HG03457 (cell line): ENCODE results near the gene TAF5L.
"Not testable (repeated sequence)": the region's sequence is repeated elsewhere in the genome, so short reads cannot be mapped to it uniquely, and the experiment has no call there.

ENCODE experiments used
- ATAC-seq: cut with Tn5 transposase; IDR thresholded peaks from one replicate; pipeline ENCODE4 v1.9.1; 2021; ENCODE audit warnings: moderate number of reproducible peaks; ENCODE audit not compliant: unreplicated experiment

Gene TAF5L

DNA sequence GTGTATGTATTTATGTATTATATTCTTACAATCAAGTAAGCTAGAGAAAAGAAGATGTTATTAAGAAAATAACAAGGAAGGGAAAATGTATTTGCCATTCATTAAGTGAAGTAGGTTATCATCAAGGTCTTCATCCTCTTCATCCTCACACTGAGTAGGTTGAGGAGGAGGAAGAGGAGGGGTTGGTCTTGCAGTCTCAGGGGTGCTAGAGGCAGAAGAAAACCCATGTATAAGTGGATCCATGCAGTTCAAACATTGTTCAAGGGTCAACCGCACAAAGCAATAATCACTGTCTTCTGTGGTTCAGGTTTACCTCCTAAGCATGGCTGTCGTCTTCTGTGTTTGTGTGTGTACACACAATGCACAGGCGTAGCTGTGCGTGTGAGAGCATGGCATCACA lies 17.0 kb upstream of the TAF5L start:
- ATAC-seq, result no peak

DNA sequence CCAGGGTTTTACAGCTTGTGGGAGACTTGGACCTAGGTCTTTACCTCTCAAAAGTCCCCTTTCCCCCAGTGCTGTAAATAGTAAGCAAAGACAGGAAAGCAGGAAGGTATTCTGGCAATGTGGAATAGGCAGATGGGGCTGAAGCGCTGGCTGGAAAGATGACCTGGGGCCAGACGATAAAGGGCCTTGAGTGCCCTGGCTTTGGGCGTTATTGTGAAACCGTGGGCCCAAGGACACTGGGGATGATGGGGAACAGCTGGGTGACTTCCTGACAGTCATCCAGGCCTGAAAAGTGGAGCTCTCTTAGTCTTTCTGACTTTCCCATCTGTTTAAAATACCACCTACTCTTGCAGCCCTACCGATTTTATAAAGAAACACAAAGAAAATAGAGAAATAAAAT lies 16.5 kb upstream of the TAF5L start:
- no peak for ATAC-seq

DNA sequence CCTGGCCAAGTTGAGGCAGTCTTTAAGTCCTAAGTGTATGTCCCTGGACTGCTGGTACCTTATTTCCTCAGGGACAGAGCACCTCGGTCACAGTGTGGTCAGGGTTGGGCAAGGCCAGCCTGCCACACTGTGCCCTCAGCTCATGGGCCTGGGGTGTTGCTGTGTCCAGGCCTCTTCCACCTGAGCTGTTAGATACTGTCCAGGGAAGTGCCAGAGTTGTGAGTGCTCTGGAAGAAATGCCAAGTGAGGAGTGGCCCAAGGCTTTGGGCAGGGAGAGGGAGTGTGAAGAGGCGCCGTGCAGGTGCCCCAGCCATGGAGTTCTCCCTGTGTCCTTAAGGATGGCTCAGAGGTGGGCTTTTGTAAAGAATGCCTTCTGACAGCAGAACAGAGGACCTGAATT lies 15.4 kb upstream of the TAF5L start:
- no peak for ATAC-seq

DNA sequence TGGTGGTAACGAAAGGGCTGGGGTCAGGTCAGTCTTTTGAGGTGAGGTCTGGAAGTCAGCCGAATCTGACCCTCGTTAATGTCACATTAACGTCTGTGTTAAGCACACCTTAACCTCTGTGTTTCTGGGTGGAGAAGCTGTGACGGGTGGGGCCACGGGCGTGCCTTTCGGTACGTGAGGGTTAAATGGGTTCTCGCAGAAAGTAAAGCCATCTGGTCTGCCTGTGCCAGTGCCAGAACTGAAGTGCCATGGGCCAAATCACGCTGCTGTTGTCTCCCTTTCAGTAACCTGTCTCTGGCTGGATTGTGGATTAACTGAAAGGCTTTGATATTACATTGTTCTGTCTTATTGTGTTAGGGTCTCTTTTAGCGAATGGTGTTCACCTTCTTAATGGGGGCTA lies 14.5 kb upstream of the TAF5L start:
- ATAC-seq, result no peak

DNA sequence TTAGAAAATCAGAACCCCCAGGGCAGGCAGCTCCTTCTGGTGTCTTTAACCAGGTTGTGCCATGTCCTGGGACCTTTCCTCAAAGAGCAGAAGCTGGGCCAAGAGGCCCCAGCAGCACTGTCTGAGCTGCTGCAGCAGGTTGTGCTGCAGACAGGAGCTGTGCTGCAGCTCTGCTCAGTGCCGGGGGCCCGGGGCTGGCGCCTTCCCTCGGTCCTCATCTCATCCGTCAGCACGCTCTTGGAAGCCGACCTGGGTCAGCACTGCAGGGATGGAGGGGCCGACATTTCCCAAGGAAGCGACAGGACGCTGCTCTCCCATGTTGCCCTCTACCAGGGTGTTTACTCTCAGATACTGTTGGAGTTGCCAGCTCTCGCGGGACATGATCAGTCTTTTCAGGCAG lies 11.8 kb upstream of the TAF5L start:
- no peak for ATAC-seq

DNA sequence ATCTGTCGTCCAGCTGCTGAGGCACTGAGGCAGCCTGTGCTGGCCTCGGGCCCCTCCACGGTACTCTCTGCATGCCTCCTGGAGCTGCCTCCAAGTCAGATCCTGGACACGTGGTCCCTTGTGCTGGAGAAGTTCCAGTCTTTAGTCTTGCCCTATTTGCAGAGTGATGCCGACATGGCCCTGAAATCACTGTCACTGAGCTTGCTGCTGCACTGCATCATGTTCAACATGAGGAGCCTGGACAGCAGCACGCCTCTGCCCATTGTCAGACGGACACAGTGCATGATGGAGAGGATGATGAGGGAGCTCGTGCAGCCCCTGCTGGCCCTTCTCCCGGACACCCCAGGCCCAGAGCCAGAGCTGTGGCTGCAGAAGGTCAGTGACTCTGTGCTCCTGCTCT lies 10.1 kb upstream of the TAF5L start:
- no peak for ATAC-seq

DNA sequence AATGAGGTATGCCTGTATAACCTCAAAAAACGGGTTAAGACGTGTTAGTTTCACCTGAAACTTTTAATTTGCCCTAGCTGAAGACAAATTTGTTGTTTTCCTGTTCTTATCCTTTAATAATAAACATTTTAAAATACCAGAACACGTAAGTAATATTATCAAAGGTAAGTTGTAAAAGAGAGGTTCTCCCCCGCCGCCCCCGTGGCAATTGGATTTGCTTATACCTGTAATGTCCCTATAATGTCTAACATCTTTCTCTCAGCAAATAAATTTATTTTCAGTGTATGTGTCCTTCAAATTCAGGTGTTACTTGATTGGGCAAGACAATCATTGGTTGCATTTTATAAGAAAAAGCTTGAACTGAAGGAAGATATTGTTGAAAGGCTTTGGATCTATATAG lies 6.0 kb upstream of the TAF5L start:
- ATAC-seq, result no peak

DNA sequence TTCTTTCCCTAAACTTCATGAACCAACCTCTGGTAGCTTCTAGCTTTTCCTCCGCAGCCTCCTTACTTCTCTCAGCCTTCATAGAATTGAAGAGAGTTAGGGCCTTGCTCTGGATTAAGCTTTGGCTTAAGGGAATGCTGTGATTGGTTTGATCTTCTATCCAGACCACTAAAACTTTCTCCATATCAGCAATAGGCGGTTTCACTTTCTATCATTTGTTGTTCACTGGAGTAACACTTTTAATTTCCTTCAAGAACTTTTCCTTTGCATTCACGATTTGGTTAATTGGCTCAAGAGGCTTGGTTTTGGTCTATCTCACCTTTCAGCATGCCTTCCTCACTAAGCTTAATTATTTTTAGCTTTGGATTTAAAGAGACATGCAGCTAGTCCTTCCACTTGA lies 5.2 kb upstream of the TAF5L start:
- no peak for ATAC-seq

DNA sequence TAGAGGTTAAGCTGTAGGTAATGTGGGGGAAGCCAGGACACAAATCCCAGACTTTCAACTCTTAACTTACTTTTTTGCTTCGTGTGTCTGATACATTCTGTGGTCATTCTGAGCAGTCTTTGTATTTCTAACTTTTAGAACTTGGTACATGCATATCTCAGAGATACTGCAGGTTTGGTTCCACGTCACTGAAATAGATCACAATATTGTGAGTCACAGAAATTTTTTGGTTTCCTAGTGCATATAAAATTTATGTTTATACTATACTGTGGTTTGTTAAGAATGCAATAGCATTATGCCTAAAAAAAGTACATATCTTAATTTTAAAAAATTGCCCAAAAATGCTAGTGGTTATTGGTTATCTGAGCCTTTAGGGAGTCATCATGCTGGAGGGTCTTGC lies 3.3 kb upstream of the TAF5L start:
- ATAC-seq, result no peak

DNA sequence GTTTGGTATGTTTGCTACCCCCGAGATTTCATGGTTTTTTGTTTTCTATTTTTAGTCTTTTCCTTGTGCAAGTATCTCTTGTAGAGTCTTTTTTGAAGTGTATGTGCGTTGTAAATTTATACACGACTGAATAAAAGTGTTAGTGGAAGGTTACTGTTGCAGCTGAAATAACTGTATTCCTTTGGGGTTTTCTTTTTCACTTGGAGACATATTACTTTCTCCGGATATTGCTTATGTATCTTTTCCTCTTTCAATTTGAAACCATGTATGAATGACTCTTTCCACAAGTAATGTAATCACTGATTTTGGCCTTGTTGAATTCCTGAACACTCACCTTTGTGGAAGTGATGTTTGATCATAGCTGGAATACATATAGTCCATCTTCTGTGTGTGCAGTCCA lies 1.1 kb upstream of the TAF5L start:
- ATAC-seq, result no peak

DNA sequence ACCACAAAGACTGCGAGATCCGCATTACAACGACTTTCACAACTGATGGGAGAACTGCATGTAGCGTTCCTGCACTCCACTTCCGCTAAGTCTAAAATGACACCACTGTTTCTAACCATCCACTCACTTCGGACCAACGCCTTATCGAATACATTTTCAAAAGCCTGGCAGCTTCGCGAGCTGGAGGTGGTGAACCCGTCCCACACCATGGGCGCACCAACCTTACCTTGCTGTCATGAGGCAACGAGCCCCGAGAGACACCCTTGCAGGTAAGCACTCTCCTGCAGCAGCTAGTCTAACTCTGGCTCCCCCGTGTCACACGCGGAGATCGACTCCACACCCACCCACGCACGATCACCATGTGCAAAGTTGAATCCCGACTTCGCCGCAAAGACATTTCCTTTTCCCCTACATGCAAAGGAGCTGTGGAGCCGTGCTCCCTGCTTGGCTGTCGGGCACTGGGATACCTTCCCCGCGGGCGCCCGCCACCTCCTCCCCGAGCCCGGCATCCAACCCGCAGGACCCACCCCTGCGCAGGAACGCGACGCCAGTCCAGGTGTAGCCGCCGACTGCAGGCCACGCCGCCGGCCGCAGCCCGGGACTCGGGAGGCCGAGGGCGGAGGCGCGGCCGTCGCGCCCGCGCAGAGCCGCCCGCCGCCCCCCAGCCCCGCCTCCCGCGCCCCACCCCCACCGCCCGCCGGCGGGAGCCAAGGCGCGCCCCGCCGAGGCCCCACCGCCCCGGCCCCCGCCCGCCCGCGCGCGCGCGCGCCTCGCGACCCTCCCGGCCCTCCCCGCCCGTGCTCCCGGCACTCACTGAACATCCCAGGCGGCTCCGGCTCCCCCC lies 629 bp downstream of the TAF5L start:
- no peak for ATAC-seq

DNA sequence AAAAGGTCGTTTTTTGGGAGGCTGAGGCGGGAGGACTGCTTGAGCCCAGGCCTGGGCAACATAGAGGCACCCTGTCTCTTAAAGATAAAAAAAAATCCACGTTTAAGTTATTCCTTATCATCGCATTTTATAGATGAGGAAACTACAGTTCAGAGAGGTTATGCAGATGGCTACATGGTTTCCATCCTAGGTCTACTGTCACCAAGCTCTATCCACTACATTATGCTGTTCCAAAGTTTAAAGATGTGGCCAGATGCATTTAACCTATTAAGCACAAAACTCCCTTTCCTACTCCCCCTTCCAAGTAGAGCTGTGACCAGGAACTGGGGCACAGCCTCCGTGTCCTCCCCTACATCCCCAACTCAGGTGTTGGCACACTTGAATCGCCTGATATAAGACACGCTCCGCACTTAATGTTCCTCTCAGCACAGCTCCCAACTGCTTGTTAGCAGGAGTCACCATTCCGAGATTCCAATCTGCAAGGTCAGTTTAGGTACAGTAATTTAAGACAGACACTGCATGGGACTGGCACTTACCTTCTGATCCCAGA lies 1.3 kb downstream of the TAF5L start:
- ATAC-seq, result no peak

DNA sequence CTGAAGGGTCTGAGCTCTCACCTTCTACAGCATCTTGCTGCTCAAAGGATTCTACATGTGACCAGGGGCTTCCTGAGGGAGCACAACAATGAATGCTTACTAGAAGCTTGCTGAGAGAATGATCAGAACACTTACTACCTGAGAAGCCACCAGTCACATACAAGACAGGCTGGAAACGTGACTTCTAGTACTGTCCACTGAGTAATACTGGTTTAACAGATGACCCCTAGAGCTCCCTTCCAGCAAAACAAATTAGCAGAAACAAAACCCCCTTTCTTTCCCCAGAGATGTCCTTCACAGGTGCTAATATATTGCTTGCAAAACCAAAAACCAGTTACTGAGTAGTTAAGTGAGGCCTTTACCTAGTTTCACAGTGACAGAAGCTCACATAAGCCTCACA lies 2.1 kb downstream of the TAF5L start:
- no peak for ATAC-seq

DNA sequence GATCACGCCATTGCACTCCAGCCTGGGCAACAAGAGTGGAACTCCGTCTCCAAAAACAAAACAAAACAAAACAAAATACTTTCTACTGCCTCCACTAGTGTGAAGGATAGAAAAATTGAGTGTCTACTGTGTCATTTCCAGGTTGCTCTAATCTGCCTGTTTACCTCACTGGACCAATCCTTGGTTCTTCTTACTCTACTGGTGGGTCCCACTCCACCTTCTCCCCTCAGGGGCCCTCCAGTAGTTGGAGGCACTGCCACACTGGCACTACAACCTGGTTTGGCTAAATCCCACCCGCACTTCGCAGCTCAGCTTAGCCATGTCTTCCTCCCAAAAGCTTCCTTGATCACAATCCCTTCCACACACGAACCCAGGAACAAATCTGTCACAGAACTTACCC lies 2.7 kb downstream of the TAF5L start:
- ATAC-seq, result no peak

DNA sequence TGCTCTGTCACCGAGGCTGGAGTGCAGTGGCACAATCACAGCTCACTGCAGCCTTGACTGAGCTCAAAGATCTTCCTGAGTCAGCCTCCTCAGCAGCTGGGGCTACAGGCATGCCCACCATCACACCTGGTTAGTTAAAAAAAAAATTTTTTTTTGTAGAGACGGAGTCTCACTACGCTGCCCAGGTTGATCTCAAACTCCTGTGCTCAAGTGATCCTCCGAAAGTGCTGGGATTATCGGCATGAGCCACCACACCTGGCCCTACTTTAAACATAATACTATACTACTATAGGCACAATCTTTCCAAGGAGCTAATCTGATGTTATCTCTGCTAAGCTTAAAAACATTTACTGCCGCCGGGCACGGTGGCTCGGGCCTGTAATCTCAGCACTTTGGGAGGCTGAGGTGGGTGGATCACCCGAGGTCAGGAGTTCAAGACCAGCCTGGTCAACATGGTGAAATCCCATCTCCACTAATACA lies 3.2 kb downstream of the TAF5L start:
- ATAC-seq, result not testable (repeated sequence)

DNA sequence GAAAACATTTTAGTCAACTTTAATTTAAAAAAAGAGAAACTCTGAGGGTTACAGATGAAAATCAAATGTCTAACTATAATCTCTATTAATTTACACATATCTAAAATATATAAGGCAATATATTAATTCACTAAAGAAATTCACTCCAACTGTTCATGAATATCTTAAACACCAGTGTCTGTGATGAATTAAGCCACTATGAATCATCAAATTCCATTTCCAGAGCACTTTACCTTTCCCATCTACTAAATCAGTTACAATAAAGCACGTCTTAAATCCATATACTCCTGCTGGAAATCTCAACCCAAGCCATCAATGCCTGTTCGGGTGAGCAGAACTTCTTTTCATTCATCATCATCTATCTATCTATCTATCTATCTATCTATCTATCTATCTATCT lies 4.3 kb downstream of the TAF5L start:
- no peak for ATAC-seq

DNA sequence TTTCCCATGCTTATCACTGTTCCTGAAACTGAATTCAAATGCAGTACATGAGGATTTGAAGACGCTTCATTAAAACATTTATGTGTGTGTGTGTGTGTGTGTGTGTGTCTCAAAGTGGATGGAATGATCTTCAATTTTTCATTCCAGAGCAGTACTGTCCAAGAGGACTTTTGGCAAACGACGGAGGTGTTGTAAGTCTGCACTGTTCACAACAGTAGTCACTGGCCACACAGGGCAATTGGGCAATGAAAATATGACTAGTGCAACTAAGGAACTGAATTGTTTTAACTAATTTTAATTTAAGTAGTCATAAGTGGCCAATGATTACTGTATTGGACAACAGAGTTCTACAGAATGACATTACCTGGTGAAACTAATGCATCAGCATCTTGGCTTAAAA lies 5.0 kb downstream of the TAF5L start:
- ATAC-seq, result no peak

DNA sequence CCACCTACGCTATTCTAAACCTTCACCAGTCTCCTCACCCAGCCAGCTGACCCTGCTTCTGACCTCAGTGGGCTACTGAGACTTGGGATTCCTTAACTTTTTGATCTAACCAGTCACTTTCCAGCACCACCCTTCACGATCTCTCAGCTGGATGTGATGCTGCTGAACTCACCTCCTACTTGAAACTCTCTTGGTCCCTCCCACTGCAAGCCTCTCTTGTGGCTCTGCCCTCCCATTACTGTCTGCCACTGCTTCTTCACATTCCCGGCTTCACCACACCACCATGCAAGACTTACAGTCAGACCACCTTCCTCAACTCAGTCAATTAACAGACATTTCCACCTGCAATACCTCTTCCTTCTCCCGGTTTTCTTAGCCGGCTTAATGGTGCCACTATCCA lies 6.3 kb downstream of the TAF5L start:
- ATAC-seq, result no peak

DNA sequence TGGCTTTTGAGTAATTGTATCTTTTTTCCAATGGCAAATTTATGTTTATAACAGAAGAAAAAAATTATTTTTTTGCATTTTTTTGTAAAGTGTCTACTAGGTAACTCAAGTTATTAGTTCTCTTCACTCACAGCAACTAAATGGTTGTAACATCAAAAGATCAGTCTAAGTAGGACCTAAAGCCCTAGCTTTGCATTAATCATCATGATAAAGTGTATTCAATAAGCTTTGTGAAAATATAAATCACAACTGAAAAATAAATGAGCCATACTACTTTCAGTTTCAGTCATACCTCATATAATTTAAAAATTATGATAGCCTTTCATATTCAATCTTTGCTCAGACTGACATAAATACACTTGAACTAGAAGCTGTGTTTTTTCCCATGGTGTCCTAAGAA lies 6.9 kb downstream of the TAF5L start:
- no peak for ATAC-seq

DNA sequence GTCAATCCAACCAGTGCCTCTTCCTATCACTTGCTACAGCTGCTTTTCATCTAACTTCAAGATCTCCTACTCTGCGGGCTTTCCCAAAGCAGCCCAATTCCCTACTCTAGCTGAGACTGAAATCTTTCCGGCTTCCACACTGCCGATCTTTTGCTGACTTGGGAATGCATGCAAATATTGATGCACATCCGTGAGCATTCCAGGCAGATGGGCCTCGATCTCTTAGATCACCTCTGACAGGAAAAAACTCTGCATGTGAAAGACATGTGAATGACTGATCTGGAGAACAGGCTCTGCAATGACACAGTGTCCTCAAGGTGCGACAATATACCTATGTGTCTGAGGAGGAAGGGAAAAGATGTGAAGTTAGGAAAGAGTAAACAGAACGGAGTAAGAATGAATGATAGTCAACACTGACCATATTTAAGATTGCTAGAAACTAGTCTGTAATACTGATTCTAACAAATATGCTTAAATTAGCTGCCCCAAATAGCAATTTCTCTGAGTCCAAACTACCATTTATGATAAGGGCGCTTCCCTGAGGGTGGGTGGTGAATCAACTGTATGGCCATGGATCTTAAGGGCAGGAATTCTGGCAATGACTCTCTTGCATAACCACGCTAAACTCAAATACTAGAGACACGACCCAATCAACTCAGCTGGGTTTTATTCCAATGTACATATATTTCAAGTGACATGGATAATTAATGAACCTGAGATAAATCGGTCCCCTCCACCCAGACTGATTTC lies 8.4 kb downstream of the TAF5L start:
- no peak for ATAC-seq

DNA sequence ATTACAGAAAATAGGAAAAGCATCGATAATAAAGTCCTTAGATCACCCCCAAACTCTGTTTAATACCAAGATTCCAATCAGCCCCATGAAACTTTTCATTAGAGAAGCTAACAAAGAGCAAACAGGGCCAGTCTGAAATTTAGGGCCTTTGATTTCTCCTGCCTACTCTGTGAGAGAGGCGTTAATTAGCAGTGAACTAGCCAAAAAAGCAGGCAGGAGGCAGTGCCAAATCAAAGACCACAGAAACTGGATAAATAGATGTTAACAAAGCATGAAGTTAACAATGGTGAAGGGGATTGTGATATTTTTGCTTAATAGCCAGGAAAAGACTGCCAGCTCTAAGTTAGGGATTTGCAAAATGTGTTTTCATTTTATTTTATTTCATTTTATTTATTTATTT lies 11.2 kb downstream of the TAF5L start:
- no peak for ATAC-seq

DNA sequence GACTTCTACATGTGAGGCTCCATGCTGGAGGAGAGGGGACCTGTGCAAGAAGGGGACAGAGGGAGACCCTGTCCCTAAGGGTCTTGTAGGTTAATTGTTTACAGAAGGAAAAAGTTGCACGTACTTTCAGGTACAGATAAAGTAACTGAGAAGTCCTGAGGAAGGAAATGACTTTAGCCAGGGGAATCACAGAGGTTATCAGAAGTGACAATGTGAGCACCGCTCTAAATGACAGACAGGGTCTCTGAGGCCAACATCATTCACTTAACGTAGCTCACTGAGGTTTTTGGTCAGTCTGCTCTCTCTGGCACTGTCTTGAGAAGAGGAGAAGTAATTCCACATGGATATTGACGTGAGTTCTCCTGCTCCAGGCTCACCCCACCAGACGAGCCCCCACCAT lies 12.0 kb downstream of the TAF5L start:
- ATAC-seq, result no peak
